Thoracic aorta (tissue), 2 donors: ENCODE data around the gene SIX1. TPM values are rescaled to one million over a fixed set of nuclear protein-coding genes. Genes with fewer than 3 reads are reported as not detected.

Experiments
- ATAC-seq: fragments of 150-250 bp; one replicate; pipeline ENCODE4 v1.8.0; 2017; ENCODE audit warnings: low read depth; ENCODE audit not compliant: insufficient number of reproducible peaks, low FRiP score
- DNase-seq: peaks from one replicate; pipeline ENCODE4 v3.0.0-alpha.2; 2020; ENCODE audit warnings: low spot score
- H3K27ac ChIP-seq, 2 donors: fragments of 200-600 bp; sonication (generic); 1 replicate in 1 of 2; 2 replicates in 1 of 2; pipeline ENCODE4 v1.5.1; 2016; ENCODE audit warnings: mild to moderate bottlenecking in 2 of 2, moderate library complexity in 2 of 2
- H3K27me3 ChIP-seq: fragments of 200-600 bp; sonication (generic); replicated peaks from 2 replicates; pipeline ENCODE4 v1.6.0; 2016; ENCODE audit warnings: mild to moderate bottlenecking; ENCODE audit not compliant: insufficient read depth
- H3K36me3 ChIP-seq: fragments of 200-600 bp; sonication (generic); one replicate; pipeline ENCODE4 v1.5.1; 2016
- H3K4me1 ChIP-seq, 2 donors: fragments of 200-600 bp; sonication (generic); 1 replicate in 1 of 2; 2 replicates in 1 of 2; pipeline versions ENCODE4 v1.5.1 to v1.6.0; 2016; ENCODE audit warnings: low read depth in 2 of 2, mild to moderate bottlenecking in 1 of 2; ENCODE audit not compliant: control insufficient read depth in 1 of 2
- H3K4me3 ChIP-seq: fragments of 200-600 bp; sonication (generic); 2 replicates; pipeline ENCODE4 v1.5.1; 2016; ENCODE audit warnings: mild to moderate bottlenecking
- H3K9me3 ChIP-seq: fragments of 200-600 bp; sonication (generic); 2 replicates; pipeline ENCODE4 v1.5.1; 2016
- total RNA-seq, 2 donors: library from RNA; depleted of rRNA; stranded (reverse); fragments of >200 nt; gene quantifications; one replicate each; pipeline versions ENCODE4 v1.1.0 to v1.2.3, GENCODE V29; 2016
- TF ChIP-seq, protein P1 (sequence below): fragments of 200-600 bp; sonication (generic); IDR thresholded peaks from one replicate; pipeline ENCODE4 v1.5.1; 2019; ENCODE audit warnings: antibody characterized with exemption

Gene SIX1
- 1 to 10 TPM; 2.6 to 5.1 TPM for total RNA-seq

- Histone ChIP-seq H3K27me3 (peaks cover 31% of the 10 kb centered on the region), H3K4me3 (peak within 1 kb of the TSS; percentile 78), H3K36me3 (no peaks in the 10 kb centered on the region), H3K27ac (peak within 1 kb of the TSS in 1 of 2 donors; percentile 16), H3K9me3 (no peaks in the 10 kb centered on the region), H3K4me1 (peaks cover 11 to 39% of the 10 kb centered on the region in 2 donors)
- DNase-seq (no peak), ATAC-seq (no peak)
- TF ChIP-seq, protein P1, sequence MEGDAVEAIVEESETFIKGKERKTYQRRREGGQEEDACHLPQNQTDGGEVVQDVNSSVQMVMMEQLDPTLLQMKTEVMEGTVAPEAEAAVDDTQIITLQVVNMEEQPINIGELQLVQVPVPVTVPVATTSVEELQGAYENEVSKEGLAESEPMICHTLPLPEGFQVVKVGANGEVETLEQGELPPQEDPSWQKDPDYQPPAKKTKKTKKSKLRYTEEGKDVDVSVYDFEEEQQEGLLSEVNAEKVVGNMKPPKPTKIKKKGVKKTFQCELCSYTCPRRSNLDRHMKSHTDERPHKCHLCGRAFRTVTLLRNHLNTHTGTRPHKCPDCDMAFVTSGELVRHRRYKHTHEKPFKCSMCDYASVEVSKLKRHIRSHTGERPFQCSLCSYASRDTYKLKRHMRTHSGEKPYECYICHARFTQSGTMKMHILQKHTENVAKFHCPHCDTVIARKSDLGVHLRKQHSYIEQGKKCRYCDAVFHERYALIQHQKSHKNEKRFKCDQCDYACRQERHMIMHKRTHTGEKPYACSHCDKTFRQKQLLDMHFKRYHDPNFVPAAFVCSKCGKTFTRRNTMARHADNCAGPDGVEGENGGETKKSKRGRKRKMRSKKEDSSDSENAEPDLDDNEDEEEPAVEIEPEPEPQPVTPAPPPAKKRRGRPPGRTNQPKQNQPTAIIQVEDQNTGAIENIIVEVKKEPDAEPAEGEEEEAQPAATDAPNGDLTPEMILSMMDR: no peak
These were observed at the start of gene SIX1 for GRCh38 chr14:60648934-60649874. Gene SIX1 (minus strand): TSS chr14:60649477. CDS start chr14:60649189, 288 bp downstream.

- Histone ChIP-seq H3K36me3 (no peaks in the 10 kb centered on the region), H3K27me3 (no peaks in the 10 kb centered on the region), H3K9me3 (peaks cover 7% of the 10 kb centered on the region), H3K4me3 (no peak overlapping the region), H3K27ac (no peak overlapping the region), H3K4me1 (no peaks in the 10 kb centered on the region)
- DNase-seq (no peak), ATAC-seq (no peak)
- TF ChIP-seq, protein P1: no peak
These were observed 46.0 kb upstream of the SIX1 start for GRCh38 chr14:60695327-60695726.

DNA sequence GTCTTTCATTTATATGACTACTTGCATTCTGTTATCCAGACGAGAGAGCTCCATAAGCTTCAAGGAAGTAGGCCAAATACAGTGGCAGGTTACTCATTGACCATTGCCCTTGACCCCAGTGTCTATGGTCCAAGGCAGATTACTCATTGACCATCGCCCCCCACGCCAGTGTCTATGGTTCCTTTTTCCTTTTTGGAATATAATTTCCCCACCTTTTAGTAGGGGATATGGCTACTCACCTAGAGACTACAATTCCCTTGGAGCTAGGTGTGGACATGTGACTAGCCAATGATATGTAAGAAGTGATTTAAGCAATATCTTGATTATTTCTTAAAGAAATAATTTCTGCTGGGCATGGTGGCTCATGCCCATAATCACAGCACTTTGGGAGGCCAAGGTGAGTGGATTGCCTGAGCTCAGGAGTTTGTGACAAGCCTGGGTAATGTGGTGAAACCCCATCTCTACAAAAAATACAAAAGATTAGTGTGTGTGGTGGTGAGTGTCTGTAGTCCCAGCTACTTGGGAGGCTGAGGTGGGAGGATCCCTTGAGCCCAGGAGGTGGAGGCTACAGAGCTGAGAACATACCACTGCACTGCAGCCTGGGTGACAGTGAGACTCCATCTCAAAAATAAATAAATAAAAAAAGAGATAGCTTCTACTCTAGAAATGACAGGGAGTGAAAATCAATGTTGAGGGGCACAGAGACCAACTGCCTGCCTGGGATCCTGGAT lies 42.3 kb upstream of the SIX1 start:
- TF ChIP-seq, protein P1: no peak
- H3K4me3 ChIP-seq: no peak overlapping the region
- ATAC-seq (no peak), DNase-seq (no peak)
- no peaks in the 10 kb centered on the region for H3K9me3 ChIP-seq
- no peaks in the 10 kb centered on the region for H3K27me3 ChIP-seq
- H3K27ac ChIP-seq: no peak overlapping the region
- H3K4me1 ChIP-seq: no peaks in the 10 kb centered on the region
- H3K36me3 ChIP-seq: no peaks in the 10 kb centered on the region

GRCh38 chr14:60686865-60687264 lies 37.6 kb upstream of the SIX1 start:
- TF ChIP-seq, protein P1: no peak
- no peaks in the 10 kb centered on the region for H3K4me1 ChIP-seq
- H3K4me3 ChIP-seq: no peak overlapping the region
- no peaks in the 10 kb centered on the region for H3K9me3 ChIP-seq
- no peak overlapping the region for H3K27ac ChIP-seq
- no peak for DNase-seq
- H3K36me3 ChIP-seq: no peaks in the 10 kb centered on the region
- no peak for ATAC-seq
- H3K27me3 ChIP-seq: no peaks in the 10 kb centered on the region

DNA sequence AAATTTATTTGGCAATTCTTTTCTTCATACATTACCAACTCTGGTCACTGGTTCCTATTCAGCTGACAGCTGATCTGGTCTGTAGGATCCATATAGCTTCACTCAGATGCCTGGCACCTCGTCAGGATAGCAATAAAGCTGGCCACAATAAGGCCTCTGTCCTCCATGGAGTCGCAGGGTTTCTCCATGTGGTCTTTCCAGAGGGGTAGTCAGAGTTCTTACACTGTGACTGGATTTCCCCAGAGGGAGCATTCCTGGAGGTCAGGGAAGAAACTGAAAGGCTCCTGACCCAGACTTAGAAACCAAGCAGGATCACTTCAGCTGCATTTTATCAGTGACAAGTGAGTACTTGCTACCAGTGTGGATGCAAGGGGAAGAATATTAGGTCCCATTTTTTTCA lies 34.9 kb upstream of the SIX1 start:
- no peak for DNase-seq
- Histone ChIP-seq H3K4me1 (no peaks in the 10 kb centered on the region), H3K9me3 (no peaks in the 10 kb centered on the region), H3K36me3 (no peaks in the 10 kb centered on the region), H3K4me3 (no peak overlapping the region), H3K27ac (no peak overlapping the region), H3K27me3 (no peaks in the 10 kb centered on the region)
- TF ChIP-seq, protein P1: no peak
- ATAC-seq: no peak
